Smooth muscle cell of the brain vasculature (primary cell): ENCODE results near the gene TFDP1.

ENCODE experiments used
- DNase-seq: peaks from one replicate; pipeline ENCODE4 v3.0.0-alpha.2; 2012; ENCODE audit warnings: low read depth, low spot score

Gene TFDP1

DNA sequence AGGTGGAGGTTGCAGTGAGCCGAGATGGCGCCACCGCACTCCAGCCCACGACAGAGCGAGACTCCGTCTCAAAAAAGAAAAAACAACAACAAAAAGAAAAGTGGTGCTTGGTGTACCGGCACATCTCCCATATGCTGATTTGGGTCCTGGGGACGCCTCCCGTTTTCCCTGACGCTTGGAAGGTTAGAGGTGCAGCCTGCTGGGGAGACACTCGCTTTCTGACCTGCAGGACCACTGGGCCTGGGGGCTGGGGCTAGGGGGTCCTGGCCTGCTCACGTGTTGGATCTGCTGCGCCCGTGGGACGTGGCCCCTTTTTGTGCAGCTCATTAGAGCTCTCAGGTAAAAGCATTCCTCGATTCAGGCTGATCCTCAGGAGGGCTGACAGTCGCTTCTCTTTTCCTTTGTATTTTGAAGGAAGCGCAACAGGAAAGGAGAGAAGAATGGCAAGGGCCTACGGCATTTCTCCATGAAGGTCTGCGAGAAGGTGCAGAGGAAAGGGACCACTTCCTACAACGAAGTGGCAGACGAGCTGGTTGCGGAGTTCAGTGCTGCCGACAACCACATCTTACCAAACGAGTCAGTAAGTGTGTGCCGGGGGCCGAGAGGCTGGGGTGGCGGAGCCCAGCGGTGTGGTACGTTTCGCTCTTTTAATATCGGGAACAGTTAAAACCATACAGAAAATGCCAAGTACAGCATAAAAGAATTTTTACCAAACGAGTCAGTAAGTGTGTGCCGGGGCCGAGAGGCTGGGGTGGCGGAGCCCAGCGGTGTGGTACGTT lies 48.3 kb downstream of the TFDP1 start:
- no peak for DNase-seq

GRCh38 chr13:113633485-113633873 lies 48.9 kb downstream of the TFDP1 start:
- DNase-seq: no peak

DNA sequence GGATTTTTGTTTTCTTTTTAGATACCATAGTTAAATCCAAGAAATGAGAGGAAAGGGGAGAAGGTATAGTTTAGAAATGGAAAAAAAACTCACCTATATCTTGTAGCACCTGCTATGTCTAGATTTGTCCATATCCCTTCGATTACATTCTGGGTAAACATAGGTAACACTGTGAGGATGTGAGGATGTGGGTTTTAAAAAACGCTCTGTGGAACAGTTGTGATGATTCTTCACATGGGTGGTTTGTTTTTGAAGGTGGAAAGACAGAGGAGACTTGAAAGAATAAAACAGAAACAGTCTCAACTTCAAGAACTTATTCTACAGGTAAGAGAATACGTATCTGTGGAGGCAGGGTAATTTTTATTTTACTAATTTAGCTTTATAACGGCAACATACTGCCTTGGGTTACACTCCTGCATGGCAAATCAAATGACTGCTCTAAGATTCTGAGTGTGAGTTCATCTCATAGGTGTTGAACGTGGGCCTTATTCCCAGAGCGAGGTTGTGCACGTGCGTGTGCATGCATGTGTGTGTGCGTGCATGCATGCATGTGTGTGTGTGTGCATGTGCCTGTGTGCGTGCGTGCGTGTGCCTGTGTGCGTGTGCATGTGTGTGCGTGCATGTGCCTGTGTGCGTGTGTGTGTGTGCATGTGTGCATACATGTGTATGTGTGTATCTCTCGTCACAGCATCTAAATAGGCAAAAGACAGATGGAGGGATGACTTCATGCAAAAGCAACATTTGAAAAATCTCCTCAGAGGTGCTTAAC lies 49.9 kb downstream of the TFDP1 start:
- DNase-seq: no peak

GRCh38 chr13:113635048-113635420 lies 50.5 kb downstream of the TFDP1 start:
- DNase-seq: no peak

DNA sequence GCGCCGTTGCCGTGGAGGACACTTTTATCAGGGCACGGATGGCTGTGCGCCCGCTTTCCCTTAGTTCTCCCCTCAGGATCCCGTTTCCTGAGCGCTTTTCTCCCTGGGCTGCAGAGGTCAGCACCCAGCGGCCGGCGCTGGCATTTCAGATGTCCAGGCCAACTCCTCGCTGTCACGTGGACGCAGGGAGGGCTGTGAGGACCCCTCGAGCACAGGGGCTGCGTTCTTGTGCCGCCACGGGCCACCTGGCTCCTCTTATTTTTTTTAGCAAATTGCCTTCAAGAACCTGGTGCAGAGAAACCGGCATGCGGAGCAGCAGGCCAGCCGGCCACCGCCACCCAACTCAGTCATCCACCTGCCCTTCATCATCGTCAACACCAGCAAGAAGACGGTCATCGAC lies 51.2 kb downstream of the TFDP1 start:
- DNase-seq: no peak

- no peak for DNase-seq
Observed at GRCh38 chr13:113636266-113636963, 51.9 kb downstream of the TFDP1 start.

DNA sequence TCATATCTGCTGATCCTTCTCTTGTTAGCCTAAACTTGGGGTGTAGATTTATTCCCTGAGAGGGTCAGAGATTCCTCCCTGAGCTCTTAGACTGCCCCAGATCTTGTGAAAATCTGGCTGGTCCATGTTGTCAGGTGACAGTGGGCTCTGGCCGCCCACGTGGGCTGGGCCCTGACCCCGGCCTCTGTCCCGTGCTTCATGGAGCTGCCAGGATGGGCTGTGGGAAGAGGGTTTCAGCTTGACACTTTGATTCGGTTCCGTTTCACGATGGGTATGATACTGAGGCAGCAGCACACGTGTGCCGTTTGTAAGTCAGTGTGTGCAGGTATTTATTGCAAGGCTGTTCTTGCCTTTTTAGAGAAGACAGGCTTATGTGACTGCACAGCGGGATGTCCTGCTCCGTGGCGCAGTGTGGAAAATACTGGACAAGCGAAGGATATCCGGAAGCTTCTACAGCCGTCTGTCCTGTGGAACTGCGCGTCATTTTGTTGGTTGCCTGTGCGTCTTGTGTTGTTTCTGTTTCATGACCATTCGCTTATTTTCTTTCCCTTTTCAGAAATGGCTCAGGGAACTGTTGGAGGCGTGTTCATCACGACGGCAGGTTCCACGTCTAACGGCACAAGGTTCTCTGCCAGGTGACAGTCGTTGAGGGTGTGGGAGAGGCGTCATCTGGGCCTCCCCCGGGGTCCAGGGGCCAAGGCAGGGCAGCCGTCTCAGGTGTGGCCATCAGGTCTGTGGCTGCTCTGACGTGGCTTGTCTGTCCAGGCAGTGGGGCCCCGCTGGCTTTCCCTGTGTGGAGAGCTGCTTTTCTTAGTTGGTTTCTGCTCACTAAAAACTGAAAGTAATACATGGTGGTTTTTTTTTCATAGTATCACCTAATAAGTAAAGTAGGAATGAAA lies 53.0 kb downstream of the TFDP1 start:
- DNase-seq: no peak

GRCh38 chr13:113638173-113638746 lies 53.7 kb downstream of the TFDP1 start:
- DNase-seq: no peak

GRCh38 chr13:113638806-113639205 lies 54.3 kb downstream of the TFDP1 start:
- no peak for DNase-seq

GRCh38 chr13:113639616-113640262 lies 55.2 kb downstream of the TFDP1 start:
- no peak for DNase-seq

DNA sequence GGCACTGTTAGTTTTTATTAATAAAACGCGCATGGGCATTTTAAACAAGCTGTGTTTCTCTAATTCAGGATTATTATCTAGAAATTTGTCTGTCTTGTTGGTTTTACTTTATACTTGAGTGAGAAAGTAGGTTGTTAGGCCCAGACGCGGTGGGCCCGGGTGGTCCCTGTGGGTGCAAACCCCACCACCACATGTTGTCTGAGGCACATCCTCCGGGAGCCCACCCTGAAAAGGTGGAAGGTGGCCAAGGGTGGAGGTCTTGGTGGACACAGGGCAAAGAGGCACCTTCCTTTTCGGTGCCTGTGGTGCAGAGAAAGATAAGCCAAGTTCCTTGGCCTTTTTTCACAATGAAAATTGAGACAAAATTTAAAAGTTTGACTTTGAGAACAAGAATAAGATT lies 56.9 kb downstream of the TFDP1 start:
- no peak for DNase-seq

DNA sequence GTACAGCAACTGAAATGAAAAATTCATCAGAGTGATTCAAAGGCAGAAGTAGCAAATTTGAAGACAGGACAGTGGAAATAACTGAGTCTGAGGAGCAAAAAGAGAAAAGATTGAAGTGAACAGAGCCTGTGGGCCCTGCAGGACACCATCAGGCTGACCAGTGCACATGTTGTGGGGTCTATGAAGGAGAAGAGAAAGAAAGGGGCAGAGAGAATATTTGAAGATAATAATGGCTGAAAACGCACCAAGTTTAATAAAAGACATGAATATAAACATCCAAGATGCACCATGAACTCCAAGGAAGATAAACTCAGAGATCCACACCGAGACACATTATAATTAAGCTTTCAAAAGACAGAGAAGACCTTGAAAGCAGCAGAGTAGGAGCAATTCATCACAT lies 58.0 kb downstream of the TFDP1 start:
- DNase-seq: no peak

DNA sequence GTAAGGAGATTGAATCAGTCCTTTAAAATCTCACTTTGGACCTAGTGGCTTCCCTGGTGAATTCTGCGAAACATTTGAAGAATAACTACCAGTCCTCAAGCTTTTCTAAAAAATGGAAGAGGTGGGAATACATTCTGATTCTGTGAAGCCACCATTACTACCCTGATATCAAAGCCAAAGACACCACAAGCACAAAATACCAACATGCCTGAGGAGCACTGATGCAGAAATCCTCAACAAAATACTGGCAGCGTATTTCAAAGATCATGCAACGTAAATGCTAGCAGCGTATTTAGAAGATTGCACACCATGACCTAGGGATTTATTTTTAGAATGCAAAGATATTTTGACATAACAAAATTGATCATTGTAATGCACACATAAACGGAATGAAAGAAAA lies 59.0 kb downstream of the TFDP1 start:
- no peak for DNase-seq

DNA sequence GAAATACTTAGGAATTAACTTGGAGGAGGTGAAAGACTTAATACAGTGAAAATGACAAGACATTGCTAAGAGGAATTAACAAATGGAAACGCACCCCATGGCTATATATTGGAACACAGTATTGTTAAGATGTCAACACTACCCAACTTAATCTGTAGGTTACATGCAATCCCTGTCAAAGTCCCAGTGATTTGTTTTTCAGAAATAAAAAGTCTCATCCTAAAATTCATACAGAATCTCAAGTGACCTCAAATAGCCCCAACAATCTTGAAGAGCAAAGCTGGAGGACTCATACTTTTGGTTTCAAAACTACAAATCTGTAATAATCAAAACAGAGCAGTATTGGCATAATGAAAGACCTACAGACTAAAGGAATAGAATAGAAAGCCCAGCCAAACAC lies 60.2 kb downstream of the TFDP1 start:
- DNase-seq: no peak

- no peak for DNase-seq
Observed at GRCh38 chr13:113645329-113645728, 60.8 kb downstream of the TFDP1 start.

DNA sequence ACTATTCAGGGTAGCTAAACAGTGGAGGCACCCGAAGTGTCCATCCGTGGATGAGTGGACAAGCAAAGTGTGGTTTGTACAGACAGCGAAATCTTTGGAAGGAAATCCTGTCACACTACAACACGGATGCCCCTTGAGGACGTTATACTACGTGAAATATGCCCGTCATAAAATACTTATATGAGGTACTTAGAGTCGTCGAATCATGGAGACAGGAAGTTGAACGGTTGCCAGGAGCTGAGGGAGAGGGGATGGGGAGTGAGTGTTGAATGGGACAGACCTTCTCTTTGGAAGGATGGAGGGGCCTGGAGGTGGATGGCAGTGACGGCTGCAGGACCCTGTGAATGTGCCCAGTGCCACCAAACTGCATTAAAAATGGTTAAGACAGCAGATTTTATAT lies 61.8 kb downstream of the TFDP1 start:
- no peak for DNase-seq

DNA sequence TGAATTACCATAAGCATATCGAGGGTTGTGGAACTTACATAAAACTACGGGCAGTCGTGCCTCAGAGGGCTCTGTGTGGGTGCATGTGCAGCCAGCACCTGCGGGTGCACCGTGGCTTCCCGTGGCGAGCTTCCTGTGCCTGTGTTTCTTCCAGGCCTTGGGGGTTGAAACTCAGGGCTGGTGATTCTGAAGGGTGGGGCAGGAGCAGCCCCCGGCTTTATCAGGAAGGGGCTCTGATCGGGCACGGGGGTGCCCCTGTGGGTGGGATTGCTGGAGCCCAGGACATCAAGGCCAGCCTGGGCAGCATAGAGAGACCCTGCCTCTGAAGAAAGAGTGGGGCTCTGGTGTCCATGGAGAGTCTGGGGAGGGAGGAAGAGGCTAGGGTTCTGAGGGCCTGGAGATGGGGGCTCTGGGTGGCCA lies 62.4 kb downstream of the TFDP1 start:
- no peak for DNase-seq

DNA sequence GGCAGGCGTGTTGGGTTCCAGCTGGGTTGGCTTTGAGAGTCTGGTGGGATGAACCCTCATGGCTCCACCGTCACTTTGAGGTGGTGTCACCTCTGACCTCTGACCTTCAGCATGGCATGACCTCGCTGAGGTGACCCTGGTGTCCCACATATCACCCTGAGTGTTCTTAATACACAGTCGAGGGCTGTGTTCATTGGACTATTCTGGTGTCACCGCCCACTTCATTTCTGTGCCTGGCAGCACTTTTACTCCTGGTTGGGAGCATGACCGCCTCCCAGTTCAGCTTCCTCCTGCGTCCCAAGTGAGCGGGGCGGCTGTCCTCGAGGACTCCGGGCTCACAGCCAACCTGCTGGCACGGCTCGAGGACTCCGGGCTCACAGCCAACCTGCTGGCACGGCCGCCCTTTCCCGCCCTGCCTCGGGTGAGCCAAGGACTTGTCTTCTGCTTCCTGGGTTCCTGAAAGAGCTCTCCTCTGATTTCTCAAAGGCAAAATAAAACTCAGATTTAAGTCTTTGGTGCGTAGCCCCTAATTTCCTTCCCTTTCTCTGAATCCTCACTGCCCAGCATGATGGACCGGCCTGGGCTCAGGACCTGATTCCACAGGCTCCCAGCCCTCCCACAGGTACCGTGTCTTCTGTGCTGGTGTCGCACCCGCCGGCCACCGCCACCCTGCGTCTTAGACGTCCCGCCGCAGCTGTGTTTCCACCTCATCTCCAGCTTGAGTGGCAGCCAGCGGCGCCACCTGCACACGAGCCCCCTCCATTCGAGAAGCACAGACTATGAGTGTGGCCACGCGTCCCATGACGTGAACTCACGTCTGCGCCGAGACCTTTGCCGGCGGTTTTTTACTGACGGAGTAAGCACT lies 63.0 kb downstream of the TFDP1 start:
- no peak for DNase-seq

DNA sequence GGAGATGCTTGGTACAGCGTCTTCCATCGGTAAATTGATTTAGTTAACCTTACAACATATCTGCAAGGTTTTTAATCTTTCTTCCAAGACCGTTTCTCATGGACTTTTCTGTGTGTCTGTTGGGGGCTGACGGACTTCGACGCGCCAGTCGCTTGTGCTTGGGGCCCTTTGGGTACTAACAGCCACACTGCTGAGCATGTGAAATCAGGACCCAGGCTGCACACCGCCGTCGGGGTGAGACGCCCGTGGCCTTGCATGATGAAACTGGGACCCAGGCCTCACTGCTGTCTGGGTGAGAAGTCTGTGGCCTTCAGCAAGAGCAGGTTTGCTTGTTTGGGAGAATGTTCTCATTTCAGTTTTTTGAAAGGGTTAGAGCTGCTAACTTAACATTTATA lies 63.7 kb downstream of the TFDP1 start:
- DNase-seq: no peak

DNA sequence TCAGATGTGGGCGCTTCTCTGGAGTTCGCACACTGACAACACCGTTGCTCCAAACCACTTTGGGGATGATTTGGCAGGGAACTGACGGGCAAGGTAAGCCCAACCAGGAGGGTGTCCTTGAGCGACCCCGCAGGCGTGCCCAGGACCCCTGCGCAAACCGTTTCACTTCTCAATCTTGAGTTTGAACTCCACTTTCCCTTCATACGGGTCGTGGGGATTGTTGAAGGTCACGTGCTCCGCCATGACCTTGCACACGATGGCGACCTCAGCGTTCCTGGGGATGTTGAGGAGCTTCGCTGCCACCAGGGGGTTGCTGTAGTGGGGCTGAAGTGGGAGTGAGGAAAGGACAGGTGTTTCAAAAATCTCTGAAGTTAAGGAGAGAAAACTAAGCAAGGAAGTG lies 64.7 kb downstream of the TFDP1 start:
- no peak for DNase-seq
